Endometrium (tissue), 2 donors: ENCODE measurements around the gene PTPN4.
"Not testable (repeated sequence)": the region's sequence is repeated elsewhere in the genome, so short reads cannot be mapped to it uniquely, and the experiment has no call there.

Experiments
- FAIRE-seq: peaks from 2 replicates; lab custom pipeline; 2012; peaks lifted over from hg19 to GRCh38; lab: Jason Lieb, UNC
- donor health status: control.
- donor health status: control.

PTPN4 gene

GRCh38 chr2:119765433-119766002 is 5.8 kb downstream of the PTPN4 start:
- no peak for FAIRE-seq

- no peak for FAIRE-seq
These were observed 7.2 kb downstream of the PTPN4 start for GRCh38 chr2:119766944-119767343.

DNA sequence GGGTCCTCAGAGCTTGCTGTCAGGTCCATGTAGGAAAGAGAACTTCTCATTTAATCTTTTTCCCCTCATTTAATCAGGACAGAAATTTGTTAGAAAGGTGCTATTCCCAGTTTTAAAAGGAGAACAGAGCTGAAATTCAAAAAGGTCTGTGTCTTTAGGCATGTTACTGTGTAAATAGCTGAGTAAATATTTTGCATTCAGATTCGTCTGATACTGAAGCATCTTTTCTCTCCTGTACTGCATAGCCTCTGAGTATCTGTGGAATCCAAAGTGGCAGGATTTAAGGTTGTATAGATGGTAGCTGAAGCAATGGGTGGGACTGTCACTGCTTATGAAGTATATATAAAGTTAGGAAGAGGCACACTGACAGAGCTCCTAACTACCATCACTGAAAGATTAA is 9.0 kb downstream of the PTPN4 start:
- FAIRE-seq = no peak

GRCh38 chr2:119769645-119770044 is 9.9 kb downstream of the PTPN4 start:
- no peak for FAIRE-seq

DNA sequence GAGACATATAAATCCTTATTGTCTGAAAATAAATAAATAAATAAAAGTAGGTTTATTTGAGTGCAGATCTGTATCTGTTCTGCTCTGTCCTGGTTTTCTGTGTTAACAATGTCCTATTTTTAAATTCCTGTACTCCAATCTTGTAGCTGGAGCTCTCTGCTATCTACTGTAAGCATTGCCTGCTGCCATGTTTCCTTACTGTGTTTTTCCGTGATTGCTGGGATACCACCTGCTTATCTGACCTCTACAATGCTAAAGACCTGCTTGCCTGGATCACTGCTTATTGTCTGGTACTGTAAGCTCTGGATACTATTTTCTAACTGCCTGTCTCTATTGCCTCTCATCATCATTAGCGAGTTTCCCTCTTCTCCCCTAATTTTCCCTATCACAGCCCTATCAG is 11.6 kb downstream of the PTPN4 start:
- FAIRE-seq = no peak

- no peak for FAIRE-seq
These were observed 12.4 kb downstream of the PTPN4 start for GRCh38 chr2:119772128-119772527.

DNA sequence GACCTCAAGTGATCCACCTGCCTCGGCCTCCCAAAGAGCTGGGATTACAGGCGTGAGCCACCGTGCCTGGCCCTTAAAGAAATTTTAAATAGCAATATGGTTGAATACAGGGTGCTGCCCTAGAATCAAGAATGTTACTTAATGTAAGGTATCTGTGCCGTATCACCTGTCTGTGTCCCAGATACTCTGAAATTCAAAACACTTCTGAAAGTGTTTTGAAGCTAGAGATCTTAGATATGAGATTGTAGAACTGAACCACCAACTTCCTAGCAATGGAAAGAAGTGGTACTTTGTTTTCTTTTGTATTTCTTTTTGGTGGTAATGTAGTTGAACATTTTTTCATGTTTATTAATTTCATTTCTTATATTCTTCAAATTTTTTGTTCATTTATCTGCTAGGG is 13.0 kb downstream of the PTPN4 start:
- no peak for FAIRE-seq

- FAIRE-seq = no peak
These were observed 14.3 kb downstream of the PTPN4 start for GRCh38 chr2:119774026-119774425.

- no peak for FAIRE-seq
These were observed 15.4 kb downstream of the PTPN4 start for GRCh38 chr2:119775102-119775501.

DNA sequence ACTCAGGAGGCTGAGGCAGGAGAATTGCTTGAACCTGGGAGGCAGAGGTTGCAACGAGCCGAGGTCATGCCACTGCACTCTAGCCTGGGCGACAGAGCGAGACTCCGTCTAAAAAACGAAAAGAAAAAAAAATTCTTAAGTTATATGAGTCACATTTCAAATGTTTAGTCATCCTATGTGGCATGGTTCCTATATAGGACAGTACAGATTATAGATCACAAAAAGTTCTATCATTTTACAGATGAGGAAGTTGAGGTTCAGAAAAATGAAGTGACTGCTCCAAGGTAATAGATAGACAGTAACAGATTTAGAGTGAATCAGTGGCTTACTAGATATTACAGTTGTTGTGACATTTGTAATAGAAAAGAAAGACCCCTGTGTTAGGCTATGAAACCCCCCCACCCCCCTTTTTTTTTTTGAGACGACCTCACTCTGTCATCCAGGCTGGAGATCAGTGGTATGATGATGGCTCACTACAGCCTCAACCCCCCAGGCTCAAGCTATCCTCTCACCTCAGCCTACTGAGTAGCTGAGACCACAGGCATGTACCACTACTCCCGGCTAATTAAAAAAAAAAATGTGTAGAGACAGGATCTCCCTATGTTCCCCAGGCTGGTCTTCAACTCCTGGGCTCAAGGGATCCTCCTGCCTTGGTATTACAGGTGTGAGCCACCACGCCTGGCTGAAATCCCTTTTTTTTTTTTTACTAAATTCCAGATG is 22.7 kb downstream of the PTPN4 start:
- FAIRE-seq = no peak

DNA sequence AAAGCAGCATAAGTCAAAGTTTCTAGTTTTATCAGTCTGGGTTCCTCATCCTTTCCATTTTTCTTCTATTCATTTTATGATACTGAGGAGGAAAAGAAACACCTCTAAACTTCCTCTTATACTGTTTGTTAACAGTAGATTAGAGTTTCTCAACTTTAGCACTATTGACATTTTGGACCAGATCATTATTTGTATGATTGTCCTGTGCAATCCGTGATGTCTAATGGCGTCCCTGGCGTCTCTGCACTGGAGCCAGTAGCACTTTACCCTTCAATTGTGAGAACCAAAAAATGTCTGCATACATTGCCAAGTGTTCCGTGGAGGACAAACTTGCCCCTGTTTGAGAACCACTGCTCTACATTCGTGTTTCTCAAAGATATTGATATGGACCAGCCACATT is 25.2 kb downstream of the PTPN4 start:
- FAIRE-seq = no peak

DNA sequence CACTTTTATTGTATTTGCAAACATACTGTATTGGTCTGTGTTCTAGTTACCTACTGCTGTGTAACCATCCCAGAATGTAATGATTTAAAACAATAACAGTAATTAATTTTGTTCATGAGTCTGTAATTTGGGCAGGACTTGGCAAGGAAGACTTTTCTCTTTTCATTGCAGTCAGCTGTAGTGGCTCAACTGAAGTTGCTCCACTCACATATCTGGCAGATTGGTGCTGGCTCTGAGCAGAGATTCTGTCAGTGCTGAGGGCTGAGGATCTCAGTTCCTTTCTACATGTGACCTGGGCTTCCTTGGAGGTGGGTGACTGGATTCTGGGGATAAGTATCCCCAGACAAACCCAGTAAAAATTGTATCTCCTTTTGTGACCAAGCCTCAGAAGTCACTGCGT is 26.6 kb downstream of the PTPN4 start:
- no peak for FAIRE-seq

DNA sequence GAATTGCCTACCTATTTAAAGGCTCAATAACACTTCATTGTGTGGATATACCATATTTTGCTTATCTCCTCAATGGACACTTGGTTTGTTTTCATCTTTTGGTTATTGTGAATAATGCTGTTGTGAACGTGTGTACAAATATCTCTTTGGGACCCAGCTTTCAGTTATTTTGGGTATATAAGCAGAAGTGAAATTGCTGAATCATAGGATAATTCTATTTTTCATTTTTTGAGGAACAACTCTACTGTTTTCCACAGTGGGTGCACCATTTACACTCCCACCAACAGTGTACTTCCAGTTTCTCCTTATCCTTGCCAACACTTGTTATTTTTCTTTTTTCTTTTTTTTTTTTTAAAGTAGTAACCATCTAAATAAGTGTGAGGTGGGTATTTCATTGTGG is 29.0 kb downstream of the PTPN4 start:
- no peak for FAIRE-seq

DNA sequence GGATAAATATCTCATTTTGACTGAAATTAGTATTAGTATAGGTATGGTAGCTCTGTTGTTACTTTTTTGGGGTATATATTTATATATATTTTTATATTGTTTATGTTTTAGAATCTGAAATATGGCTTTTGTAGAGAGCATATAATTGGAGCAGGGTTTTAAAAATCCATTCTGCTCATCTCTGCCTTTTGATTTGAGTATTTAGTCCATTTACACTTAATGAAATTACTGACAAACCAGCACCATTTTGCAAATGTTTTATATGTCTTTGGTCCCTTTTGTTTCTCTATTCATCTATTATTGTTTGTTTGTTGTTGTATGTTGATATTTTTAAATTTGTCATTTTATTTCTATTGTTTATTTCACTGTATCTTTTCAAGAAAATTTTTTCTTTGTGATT is 30.7 kb downstream of the PTPN4 start:
- FAIRE-seq = no peak

DNA sequence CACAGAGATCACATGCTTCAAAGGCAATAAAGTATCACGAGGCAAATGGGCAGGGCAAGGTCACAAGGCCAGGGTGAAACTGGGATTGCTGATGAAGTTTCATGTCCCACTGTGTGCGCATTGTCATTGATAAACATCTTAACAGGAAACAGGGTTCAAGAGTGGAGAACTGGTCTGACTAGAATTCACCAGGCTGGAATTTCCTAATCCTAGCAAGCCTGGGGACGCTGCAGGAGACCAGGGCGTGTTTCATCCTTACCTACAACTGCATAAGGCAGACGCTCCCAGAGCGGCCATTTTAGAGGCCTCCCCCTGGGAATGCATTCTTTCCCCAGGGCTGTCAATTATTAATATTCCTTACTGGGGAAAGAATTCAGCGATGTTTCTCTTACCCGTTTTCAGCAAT is 33.2 kb downstream of the PTPN4 start:
- no peak for FAIRE-seq

GRCh38 chr2:119794237-119794636 is 34.5 kb downstream of the PTPN4 start:
- no peak for FAIRE-seq

DNA sequence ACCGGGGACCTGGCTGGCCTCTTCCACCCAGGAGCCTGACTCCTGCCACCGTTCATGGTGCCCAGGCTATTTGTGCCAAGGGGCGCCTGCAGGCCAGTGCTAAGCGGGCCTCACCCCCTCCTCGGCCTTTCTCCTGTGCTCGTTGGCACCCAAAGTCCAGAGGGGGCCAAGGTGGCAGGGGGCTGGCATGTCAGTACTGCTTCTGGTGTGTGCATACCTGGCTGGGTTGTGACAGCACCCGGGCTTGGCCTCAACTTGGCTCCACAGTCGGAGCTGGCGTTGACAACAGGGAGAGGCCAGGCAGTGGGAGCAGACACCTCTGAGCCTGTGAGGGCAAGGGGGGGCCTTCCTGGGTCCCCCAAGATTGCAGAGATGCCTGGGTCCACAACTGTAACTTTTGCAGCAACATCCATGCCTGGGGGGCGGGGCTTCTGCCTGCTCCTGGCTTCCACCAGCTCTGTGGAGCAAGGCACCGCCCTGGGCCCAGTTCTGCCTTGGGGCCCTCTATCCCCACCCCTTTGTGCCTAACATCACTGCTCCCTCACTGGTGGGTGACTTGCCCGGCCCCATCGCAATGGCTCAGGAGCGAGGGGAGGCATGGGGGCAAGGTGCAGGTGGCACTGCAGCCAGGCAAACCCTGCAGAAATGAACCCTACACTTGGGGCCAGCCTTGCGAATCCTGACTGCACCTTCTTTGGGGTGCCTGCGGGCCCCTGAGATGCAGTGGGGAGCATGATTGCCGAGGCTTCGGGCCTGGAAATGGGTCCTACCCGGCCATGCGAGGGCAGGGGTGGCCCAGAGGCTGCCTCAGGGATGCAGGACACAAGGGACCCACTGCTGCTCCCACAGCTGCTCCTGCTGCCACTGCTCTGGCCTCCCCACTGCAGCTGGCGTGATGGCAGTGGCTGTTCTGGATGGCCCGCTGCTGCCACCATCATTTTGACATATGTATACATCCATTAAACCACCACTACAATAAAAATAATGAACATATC is 35.9 kb downstream of the PTPN4 start:
- FAIRE-seq = no peak

- FAIRE-seq = no peak
These were observed 40.7 kb downstream of the PTPN4 start for GRCh38 chr2:119800376-119800902.

DNA sequence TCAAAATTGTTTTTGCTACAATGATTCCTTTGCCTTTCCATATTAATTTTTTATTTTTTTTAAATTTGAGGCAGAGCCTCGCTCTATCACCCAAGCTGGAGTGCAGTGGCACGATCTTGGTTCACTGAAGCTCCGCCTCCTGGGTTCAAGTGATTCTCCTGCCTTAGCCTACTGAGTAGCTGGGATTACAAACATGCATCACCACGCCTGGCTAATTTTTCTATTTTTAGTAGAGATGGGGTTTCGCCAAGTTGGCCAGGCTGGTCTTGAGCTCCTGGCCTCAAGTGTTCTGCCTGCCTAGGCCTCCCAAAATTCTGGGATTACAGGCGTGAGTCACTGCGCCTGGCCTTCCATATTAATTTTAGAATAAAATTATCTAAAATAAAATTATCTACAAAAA is 41.3 kb downstream of the PTPN4 start:
- no peak for FAIRE-seq

GRCh38 chr2:119801989-119802388 is 42.3 kb downstream of the PTPN4 start:
- FAIRE-seq = not testable (repeated sequence)

- peak; percentile 64 for FAIRE-seq
These were observed 43.4 kb downstream of the PTPN4 start for GRCh38 chr2:119803101-119803500.

DNA sequence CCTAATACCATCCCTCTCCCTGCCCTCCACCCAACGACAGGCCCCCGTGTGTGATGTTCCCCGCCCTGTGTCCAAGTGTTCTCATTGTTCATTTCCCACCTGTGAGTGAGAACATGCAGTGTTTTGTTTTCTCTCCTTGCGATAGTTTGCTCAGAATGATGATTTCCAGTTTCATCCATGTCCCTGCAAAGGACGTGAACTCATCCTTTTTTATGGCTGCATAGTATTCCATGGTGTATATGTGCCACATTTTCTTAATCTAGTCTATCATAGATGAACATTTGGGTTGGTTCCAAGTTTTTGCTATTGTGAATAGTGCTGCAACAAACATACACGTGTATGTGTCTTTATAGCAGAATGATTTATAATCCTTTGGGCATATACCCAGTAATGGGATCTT is 44.7 kb downstream of the PTPN4 start:
- not testable (repeated sequence) for FAIRE-seq
